HG03064 (cell line): ENCODE results near the gene NHS.

Experiments
- ATAC-seq: cut with Tn5 transposase; IDR thresholded peaks from one replicate; pipeline ENCODE4 v1.9.1; 2021; ENCODE audit warnings: low read depth; ENCODE audit not compliant: unreplicated experiment

The NHS gene

DNA sequence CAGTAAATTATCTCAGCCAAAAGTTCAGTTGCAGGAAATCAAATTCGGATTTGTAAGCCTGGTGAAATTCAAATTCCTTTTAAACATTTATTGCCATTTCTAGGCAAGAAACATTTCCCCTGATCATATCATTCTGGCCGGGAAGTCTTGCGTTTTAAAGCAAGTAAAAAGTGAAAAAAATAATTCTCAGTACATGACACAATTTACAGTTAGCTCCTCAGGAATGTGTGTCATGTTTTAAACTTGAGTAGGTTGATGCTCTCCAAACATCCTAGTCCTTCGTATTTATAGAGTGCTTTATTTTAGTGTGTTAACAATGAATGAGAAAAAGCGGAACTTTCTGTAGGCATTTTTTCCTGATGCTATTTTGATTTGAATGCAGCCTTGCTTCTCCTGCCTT lies 204.0 kb downstream of the NHS start:
- no peak for ATAC-seq

DNA sequence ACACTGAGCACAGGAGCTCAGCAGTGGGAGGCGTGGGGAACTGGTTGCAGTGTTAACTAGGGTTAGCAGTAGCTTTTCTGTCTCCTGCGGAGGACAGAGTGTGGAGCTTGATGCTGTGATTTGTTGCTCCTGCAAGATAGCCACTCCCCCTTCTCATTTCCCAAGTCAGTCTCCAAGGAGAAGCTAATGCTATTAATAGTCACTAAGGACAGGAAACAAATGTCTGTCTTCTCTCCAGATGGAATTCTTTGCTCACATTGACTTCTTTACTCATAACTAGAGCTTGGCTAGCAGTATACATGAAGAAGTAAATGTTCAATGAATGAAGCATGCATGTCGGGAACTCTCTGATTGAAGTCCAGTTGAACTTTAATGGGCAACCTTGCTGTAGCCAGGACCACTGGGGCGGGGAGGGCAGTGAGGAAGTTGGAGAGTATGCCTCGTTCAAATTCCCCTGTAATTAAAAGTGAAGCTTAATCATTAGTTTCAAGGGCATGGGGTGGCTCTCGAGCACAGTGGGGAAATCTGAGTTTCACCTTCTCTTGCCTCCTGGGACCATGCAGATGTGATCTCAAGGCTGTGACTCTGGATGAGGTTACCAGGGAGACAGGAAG lies 205.6 kb downstream of the NHS start:
- no peak for ATAC-seq

DNA sequence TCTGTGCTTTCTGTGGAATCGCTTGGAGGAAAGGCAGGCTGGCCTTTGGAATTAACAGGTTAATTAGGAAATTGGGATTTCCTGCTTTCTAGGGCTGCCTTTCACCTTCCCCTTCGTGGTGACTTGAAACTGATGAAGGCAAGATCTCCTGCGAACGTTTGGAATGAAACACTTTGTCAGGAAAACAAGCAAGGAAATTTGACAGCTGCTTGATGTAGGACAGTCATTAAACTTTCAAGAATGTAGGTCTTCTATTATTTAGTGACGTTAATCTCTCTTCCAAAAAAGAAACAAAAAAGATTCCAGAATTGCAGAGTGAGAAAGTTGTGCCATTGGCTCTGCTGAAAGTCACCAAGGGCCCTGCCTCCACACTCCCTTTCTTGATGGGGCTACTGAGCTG lies 206.6 kb downstream of the NHS start:
- ATAC-seq, result no peak

DNA sequence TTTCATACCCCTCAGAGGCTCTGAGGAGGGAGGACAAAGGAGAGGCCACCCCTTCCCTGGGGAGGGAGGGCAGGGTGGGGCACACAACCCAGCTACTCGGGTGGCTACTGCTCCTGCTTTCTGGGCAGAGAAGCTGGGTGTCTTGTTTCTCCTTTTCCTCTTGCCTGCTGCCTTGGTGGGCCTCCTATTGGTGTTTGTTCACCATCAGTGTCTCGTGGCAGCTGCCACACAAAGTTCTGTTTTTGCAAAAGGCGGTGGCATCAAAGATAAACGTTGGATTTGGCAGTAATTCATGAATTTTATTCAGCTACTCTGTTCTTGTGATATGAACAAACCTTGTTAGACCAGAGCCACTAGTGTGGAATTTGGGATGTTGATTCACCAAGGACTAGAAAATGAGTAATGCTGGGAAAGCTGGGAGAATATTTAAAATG lies 209.3 kb downstream of the NHS start:
- ATAC-seq, result no peak

DNA sequence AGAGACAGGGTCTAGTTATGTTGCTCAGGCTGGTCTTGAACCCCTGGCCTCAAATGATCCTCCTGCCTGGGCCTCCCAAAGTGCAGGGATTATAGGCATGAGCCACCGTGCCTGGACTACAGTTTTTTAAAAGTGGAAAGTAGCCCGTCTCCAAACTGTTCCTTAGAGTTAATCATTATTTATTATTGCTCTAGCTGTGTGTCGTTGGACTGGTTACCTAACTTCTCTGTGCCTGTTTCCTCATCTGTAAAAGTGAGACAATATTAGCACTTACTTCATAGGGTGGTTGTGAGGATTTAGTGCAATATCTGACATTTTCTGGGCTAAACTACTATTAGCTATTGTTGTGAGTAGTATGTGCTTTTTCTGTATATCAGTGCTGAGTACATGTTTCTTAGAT lies 210.0 kb downstream of the NHS start:
- ATAC-seq, result no peak

DNA sequence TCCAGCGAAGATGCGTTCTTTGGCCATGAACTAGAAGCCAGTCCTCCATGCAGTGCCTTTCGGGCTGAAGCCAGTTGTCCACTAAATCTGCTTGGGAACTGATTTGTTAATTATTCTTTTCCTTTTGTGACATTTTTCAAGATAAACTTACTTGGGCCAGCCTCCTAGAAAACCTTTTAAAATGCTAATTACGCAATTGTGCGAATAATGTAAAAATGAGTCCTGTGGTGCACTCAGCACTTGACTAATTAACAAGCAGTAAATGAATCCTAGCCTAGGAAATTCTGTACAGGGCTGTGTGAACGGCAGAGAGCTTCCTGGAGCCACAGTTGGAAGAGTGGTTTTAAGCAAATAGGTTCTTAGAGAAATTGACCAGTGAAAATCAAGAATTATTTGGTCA lies 212.4 kb downstream of the NHS start:
- ATAC-seq, result no peak

DNA sequence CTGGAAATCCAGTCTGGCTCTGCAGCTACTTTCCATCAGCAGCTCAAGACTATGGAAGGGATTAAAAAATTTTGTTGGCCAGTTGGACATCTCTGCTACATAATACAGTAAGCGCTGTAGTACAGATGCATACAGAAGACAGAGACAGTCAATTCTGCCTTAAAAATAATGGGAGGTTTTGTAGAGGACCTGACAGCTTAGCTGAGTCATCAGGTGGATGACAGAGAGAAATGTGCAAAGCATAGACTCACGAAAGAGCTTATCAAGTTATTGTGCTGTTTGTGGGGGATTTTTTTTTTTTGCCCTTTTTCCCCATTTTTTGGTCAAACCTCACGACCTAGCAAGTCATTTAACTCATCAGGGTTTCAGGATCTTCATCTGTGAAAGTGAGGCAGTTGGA lies 213.3 kb downstream of the NHS start:
- no peak for ATAC-seq

DNA sequence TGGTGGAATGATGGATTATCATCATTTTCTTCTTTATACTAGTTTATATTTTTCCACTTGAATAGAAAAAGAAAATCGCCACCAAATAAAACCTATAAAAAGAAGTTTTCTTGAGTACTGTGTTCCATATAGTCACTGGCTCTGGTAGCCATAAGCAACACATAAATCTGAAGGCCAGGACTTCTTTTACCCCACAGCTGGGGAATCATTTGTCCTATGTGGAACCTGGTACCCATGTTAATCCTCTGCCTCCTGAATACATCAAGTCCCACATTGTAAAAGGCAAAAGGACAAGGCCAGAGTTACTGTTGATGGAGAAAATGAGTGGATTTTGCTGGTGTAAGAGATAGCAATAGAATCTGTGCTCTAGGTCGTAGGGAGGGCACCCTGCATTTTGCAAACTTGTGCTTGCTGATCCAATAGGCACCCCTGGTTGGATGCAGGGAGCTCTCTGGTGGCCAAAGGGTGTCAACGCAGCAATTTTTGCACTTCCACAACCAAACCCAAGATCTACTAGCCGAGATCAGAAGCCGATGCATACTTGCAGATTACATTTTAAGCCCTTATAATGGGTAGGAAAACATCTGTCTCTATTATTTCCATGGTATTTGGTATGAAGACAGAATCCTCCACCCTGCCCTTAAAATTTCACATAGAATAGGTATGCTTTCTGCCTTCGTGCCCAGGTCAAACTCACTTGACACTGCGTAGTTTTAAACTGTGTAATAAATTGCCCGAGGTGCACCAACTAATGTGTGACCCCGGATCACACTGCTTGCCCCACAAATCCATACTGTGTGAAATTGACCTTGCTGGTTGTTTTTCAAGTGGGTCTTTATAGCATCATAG lies 216.1 kb downstream of the NHS start:
- ATAC-seq, result peak; percentile 58

DNA sequence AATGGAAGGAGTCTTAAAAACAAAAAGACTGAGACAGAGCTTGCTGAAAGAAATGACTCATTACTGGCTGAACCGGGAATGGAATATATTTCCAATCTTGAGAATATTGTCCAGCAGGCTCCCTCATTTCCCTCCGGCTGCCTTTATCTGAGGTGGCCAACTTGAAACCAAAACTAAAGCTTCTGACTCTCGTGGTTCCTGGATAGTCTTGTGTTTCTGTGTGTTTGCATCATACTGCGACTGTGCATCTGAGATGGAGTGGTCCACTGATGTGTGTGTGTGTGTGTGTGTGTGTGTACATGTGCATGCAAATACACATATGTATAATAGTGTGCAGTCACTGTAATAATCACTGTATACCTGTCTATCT lies 216.7 kb downstream of the NHS start:
- ATAC-seq, result no peak

DNA sequence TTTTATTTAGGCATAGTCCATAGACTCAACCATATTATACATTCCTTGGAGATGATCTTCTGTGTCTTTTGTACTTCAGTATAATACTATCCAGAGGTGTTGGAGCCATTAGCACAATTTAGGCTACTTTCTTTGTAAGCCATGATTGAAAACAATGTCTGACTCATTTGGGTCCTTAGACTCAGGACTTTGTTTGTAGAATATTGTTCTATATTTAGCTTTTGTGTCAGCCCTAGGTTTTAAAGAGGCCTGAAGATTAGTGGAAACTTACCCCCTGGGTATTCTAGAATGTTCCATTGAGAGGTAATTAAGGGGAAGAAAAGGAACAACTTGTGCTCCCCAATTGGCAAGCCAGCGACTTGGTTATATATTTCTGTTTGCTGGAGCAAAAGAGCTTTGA lies 217.1 kb downstream of the NHS start:
- no peak for ATAC-seq

DNA sequence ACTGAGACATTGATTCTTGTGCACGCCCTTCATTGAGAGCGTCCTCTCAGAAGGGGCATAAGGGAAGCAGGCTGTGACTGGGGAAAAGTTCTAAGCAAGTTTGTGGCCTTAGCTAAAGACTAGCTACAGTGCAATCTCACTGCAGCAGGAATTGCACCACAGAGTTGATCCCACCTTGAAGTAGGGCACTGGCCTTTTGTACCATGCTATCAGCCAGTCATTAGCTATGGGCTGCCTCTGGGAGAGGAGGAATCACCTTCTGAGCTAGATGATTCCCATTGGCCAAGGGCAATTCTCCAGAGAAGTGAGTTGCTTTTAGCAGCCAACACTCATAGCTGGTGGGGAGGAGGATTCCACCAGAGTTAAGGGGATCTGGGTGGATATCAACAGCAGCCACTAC lies 219.7 kb downstream of the NHS start:
- ATAC-seq, result no peak

DNA sequence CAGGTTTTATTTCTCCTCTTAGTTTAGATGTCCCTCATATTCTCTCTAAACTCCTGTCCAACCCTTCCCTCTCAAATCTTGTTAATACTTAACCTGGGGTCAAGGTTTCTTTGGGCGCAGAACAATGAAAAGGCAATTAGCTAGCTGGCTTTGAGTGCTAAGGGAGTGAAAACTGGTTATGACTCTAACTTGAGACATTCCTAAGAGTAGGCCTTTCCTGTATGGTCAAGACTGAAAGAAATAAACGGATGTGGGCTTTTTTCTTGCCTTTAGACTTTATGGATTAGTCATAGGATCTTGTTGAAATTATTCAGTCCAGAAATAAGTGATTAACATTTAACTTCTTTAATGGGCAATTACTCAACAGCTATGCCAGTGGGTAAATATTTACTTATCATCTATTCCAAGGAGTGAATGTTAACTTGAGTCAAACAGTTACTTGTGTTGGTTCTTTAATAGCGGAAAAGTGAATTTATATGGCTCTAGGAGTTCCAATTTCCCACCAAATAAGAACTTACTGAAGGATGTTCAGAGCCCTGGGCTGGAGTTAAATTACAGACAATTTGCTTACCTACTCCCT lies 220.5 kb downstream of the NHS start:
- ATAC-seq, result no peak

DNA sequence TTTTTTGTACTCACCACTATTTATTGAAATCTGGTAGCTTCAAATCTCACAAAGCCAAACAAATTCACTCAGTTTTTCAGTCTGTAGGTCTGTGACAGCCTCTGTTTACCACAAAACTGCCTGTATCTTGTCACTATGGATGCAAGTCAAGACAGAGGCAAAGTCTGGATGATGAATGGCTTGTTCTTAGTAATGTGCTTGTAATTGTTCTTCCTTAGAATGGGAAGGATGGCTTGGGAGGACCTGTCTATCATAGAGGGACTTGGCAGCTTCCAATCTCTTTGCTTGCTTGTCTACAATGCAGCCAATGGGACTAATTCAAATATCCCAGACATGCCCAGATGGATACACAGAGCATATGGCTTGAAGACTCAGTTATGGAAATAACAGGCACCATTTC lies 221.1 kb downstream of the NHS start:
- no peak for ATAC-seq

DNA sequence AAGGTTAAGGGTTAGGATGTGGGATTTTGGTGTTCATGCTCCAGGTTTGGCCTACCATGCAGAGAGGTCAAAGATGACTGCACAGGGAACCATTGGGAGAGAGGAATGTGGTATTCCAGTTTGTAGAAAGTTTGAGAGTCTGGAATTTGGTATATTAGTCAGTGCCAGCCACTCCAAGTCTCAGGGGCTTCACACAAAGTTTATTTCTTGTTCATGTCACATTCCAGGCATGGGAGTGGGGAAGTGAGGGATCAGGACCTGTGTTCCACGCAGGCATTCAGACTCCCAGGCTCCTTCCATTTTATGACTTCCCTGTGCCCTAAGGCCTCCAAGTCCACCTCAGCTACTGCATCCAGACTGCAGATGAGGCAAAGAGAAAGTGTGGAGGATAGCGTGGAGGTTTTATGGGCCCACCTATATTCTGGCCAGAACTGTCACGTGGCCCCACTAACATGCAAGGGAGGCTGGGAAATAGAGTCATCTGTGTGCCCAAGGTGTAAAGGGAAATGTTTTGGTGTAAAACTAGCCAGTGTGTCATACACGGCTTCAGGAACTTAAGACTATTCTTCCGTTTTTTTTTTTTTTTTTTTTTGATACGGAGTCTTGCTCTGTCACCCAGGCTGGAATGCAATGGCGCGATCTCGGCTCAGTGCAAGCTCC lies 221.7 kb downstream of the NHS start:
- ATAC-seq, result no peak

DNA sequence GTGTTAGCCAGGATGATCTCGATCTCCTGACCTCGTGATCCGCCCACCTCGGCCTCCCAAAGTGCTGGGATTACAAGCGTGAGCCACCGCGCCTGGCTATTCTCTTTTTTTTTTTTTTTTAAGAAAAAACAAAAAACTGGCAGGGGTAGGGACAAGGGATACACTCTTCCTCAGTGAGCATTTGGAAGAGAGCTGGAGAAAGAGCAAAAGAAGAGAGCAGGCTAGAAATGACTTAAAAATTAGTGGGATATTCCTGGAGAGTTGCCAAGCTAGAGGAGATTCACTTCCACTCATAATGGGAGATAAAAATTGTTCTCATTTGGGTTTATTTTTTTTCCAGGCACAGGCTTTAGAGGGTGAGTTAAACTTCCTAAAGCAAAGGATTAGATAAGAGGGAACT lies 222.3 kb downstream of the NHS start:
- ATAC-seq, result no peak

DNA sequence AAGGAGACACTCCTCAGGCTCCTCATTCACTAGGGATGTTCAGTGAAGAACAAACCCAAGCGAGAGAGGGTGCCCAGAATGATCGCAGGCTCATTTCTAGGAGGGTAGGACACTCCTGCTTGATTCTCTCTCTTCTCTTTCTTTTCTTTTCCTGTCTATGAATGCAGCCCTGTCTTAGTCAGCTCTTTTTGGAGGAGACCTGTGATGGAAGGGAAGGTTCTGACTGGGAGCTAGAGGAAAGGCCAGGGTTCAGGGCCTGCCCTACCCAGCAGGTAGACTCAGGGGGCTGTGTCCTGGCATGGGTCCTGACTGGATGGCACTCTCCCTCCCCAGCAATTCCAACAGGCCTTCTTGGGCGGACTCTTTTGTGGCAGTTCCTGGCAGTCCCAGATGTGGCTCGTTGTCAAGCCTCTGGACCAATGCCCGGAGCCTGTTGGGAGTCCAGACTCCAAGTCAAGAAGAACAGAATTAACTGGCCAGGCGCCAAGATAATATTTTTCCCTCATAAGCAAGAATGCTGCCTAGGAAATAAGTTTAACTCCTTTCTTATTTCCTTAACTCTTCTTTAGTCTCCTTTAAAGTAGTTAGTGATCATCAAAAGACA lies 222.9 kb downstream of the NHS start:
- no peak for ATAC-seq

DNA sequence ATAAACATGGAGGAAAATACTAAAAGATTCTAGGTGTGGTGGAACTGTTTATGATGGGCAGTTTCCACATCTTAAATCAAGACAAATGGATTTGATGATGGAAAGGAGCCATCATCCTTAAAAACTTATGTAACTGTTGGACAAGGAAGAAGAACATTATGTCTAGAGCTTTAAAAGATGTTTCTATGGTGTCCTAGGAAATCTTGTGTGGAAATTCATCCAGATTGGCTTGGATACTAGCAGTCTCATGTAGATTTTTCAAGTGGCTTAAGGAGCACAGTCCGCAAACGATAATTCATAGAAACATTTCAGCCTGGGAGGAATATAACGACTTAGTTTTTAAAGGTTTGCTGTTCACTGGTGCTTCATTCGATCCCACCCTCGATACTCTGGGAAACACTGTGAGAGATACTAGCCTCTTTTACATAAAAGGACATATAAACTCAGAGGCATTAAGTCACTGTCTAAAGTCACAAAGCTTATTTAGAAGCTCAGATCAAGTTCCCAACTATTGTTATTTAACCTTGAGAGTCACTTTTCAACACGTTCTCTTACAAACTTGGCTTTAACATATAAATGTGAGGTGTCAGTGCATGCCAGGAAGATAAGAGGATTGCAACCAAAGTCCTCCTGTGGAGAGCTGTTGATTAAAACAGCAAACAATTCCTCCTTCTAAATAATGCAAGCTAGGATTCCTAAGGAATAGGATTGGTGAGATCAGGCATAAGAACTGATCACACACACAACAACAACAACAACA lies 226.6 kb downstream of the NHS start:
- ATAC-seq, result no peak

DNA sequence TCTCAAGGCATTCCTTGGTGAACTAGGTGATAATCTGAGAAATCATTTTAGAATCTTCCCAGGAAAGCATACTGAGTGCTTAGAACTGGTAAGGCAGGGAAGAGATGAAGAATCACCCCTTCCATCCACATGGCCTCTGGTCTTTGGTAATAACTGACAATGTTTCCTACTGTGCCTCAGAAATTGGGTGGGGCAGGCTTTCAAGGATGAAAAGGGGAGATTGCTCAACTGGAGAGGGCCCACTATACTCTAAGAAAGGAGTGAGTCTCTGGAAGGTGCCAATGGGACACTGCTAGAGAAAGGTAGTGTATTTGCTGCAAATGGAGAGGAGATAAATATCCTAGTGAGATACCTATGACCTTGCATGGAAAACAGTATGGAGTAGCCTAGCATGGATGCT lies 227.2 kb downstream of the NHS start:
- ATAC-seq, result no peak

DNA sequence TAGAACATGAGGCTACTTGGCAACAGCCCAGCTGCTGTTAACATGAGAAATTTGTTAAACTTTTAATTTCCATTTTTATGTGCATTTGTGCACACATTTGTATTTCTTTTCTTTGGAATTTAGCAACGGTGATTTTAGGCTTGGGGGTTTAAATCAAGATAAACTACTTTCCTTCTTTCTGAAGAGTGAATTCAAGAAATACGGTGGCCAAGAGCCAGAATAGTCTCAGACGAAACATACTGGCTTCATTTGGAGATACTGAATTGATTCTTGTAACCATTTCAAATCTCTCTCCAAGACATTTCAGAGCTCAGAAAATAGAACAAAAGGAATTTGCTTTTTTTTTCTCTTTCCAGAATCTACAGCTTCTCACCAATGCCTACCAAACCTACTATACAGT lies 228.2 kb downstream of the NHS start:
- ATAC-seq, result no peak

DNA sequence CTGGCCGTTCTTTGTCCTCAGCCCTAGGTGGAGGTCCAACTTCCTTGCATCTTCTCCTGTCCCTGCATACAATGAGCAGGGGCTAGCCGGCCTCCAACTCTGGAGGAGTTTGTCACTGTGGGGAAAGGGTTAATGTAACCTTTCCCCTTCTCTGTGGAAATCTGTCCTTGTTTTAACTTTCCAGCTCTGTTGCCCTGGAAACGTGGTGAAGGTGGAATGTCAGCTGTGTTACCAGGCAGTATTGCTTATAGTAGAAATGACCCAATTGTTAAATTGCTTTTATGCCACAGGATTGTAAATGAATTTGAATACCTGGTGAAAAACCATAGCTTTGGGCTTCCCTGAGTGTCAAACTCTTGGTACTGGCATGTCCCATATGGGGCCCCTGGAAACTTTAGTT lies 230.7 kb downstream of the NHS start:
- ATAC-seq, result no peak
